HG03469 (cell line): ENCODE results near the gene EPB41L4A.

Experiments used
- ATAC-seq: cut with Tn5 transposase; IDR thresholded peaks from one replicate; pipeline ENCODE4 v1.9.1; 2021; ENCODE audit warnings: mild to moderate bottlenecking, moderate library complexity, moderate number of reproducible peaks; ENCODE audit not compliant: unreplicated experiment

The EPB41L4A gene

DNA sequence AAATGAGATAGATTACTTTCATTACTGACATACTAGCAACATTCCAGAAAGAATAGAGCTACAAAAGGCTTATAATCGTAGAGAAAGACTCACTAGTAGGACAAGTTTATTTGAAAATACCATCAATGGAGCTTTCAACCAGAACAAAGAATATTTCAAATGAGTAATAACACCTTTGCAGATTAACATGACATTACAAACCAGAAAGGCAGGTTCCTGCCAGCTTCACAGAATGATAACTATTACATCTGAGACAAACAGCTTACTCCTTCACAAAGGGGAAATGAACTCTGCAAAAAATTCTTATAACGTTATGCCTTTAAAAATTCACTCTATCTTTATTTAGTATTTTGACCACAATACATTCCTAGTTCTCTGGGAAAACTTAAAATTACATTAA lies 103.1 kb downstream of the EPB41L4A start:
- ATAC-seq: no peak

DNA sequence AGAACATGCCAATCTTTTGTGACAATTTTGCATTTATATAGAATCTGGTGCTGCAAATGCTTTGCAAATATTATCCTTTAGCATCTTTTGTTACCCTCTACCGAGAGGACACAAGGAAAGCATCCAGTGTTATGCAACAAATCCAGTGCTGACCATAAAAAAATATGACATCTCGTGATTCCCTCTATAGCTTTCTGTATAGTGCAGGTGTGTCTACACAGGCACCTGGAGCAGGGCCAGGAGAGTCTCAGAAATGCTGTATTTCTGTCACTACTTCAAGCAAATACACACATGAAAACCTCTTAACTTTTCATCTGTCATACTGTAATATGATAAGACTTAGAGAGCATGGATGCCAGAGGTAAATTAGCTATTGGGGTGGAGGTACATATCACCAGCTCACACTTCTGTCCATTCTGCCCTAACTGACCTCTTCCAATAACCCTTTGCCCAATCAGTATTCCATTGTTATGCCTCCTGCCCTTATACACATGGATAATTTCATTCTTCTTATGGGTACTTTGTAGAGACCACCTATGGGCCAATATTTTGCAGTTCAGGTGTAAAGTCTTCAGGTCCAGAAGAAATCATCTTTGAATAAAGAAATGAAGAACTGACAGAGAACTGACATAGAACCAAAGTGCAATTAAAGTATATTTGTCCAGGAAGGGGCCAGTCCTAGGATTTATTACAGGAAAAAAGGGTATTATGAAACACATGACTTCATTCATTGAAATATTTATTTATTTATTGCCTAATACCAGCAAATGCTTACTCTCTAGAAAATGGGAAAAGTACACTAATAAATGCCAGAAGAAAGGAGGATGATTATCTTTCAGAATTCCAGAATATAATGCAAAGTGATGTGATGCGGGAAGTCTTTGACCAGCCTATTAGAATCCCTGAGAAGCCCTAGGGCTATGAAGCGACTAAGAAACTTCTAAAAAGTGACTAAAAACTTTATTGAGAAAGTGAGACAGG lies 106.5 kb downstream of the EPB41L4A start:
- ATAC-seq: no peak

DNA sequence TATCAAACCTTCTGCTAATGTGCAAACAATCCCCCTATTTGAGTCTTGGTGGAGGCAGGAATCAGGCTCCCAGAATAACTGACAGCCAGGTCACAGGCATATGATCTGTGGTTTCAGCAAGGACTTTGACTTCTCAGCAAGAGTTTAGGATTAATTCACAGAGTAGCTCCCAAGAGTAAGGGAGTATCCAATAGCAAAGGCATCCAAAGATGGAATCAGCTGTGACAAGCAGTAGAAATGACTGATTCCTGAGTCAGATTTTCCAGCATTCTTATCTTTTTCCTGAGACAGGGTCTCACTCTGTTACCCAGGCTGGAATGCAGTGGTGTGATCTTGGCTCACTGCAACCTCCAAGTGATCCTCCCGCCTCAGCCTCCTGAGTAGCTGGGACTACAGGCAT lies 108.3 kb downstream of the EPB41L4A start:
- no peak for ATAC-seq

DNA sequence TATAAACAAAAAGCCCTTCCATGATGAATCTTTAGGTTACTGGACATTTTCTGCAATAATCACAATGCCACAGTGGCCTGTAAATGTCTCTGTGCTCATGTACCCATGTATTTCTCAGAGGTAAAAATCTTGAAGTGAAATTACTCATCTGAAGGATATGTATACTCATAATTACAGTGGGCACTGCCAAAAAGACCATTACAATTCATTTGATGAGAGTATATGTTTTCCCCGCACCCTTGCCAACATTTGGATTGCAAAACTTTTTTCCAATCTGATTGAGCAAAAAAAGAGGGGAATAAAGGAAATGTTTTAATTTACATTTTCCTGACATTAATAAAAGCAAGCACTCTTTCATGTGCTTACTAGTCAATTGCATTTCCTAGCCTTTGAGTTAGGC lies 110.5 kb downstream of the EPB41L4A start:
- no peak for ATAC-seq

DNA sequence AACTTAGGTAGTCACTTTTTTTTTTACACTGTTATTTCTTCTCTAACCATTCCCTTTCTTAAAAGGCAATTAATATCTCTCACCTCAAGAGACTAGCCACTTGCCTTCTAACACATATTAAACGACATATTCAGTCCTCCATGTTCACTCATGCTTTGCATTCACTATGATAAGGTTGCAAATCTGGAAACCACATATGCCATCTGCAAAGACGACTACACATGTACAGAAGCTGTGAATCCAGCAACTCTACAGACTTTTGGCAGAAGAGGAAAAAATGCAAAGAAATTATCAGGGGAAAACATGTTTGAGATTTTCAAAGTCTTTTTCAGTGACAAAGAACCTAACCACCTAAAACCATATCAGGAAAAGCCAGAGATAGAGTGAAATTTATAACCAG lies 112.1 kb downstream of the EPB41L4A start:
- no peak for ATAC-seq

DNA sequence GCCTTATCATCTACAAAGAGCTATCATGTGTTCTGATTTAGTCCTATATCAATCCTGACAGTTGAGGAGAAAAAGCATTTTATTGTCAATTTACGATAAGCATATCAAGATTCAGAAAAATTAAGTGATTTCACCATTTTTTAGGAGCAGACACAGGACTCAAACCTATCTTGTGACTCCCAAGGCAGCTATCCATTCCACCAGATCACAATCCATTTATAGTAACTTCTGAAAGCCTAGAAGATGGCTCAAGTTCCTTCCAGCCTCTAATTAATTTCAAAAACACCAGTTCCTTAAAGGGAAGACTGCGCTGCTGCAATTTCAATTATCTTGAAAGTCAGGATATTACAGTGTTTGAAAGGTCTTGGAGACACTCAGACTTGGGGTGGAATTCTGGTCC lies 114.3 kb downstream of the EPB41L4A start:
- ATAC-seq: no peak

DNA sequence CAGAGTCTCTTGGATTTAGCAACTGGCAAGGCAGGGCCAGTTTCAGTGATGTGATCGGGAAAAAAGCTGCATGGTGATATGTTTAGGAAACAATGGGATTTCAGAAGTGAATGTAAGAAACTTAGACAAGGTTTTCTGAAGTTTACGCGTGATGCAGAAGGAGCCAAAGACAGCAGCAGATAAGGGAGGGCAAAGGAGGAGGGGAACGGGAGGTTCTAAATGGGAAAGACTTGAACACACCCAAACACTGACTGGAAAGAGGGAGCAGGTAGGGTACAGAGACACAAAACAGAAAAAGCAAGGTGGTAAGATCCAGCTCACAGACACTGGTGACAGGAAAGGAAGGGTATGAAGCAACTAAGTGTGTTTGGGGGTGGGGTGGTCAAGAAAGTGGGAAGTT lies 115.4 kb downstream of the EPB41L4A start:
- no peak for ATAC-seq

DNA sequence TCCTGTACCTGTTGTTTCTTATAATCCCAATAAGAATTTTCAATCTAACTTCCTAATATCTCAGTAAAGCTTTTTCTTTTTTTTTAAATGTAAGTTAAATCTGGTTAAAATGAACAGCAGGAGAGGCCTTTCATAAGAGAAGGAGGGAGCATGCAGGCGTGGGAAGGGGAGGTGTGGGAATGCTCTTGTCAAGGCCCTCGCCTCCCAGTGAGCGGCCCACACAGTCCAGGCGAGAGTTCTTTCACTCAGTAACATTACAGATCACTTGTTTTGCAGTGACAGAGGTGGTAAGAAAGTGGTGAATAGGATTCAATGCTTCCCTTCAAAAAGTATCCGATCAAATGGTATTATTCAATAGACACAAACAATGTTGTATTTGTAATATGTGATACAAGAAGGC lies 125.0 kb downstream of the EPB41L4A start:
- no peak for ATAC-seq

DNA sequence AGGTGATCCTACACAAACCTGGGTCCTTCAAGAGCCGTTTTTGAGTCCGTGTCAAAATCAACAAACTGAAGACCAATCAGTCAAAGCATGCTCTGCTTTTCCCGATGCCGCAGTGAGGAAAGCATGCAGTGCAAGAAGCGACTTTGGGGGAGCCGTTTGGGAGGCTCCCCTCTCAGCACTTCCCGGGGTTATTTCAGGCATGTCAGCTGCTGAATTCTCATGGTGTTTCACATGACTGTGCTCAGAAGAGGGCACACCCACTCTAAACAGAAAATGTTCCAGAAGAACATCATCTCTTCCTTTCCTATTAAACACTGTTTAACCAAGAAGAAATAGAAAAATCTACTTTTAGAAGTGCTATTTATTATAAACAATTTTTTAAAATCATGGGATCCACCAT lies 125.5 kb downstream of the EPB41L4A start:
- no peak for ATAC-seq

DNA sequence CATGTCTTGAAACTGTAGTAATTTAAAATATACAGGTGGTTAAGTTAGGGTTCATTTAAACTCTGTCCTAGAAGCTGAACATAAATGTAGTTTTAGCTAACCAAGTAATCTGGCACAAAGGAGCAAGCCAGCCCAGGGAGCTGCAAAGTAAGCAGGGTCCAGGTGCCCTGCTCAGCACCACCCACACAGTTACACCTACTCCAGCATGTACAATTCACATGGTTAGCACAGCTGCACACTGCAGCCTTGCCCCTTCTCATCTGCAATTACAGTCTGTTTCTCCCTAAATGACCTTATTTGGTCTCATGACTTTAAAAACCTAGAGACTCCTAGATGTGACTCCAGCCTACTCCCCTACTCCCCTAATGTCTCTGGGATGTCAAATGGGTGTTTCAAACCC lies 128.4 kb downstream of the EPB41L4A start:
- no peak for ATAC-seq

DNA sequence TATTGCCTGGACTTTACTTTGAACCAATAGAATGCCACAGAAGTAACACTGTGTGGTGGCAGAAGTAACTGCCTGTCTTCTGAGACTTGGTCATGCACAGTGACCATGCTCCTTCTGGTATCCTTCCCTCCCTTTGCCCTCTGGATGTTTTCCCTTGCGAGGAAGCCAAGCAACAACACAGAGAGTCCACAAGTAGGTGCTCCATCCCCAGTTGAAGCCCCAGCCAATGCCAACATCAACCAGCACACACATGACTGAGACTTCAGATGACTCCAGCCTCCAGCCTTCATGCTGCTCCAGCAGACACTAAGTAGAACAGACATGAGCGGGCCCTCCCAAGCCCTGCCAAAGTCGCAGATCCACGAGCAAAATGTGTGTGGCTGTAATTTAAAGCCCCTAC lies 129.6 kb downstream of the EPB41L4A start:
- ATAC-seq: no peak

DNA sequence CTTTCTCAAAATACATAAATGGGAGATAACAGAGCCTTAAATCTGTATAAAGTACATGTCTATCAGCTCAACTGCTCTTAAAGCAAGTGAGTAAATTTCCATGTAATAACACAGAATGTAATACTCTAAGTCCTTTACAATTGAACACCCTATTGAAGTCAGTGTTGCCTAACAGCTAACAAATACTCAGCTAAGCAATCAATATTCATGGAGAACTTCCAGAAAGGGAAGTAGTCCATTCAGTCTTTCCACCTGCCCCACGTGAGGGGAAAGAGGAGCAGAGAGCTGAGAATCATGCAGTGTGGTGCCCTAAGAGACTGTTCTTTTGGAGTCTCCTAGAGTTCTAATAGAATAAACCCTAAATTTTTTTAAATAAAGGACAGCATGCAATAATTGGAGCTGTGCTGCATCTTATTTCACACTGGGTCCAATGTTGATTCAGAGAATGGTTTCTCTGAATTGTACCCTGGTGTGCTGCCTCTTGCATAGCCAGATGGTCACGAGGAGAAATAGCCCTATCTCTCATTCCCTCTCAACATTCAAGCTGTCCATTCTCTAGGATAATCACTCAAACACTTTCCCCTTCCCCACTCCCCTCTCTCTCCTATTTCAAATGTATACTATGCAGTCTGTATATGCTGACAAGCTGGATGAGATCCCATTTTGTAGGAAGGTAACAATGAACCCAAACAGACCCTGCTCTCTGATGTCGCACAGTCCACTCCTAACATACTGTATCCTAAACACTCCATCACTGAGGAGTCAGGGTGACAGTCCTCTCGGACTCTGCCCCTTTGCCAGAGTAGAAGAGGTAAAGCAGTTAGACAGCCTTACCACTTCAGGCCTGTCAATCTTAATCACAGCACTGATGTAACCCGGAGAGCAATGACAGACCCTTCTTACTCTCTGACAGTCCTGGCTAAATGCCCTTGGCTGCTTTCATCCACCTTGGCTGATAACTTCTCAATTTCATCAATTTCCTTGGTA lies 134.8 kb downstream of the EPB41L4A start:
- ATAC-seq: no peak

DNA sequence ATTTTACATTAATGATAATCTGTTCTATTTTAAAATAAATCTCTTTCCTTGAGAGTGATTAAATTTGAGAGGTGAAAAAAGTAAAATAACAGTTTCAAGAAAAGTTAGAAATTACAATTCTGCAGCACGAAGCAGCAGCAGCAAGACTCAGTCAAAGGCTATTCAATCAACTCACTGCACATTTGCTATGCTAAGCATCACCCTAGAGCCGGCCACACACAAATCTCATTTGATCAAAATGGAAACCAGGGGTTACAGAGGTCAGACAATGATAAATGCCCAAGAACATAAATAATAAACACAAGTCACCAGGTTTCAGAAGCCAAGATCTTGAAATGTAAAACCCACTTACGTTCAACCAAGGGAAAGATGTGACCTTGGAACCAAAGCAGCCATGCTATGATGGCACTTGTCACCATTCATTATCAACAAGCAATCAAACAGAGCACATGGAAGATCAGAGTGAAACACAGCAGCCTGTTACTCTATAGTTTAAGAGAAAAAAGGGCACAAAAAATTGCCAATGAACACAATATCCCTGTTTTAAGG lies 136.0 kb downstream of the EPB41L4A start:
- ATAC-seq: no peak

DNA sequence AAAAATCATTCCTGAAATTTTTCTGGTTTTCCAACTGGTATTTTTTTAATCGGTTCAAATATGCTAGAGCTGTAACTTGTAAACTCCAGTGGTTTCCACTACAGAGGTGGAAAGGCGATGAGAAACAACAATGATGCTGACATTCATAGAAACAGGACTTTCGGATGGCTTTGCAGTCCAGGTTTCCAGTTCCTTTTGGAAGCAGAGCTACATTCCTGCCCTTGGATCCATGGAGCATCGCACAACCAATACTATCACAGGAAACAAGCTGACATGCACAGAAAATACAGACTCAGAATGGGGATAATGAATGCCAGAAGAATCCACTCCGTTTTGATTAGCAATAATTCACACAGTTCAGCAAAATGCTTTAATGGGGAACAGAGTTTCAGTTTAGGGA lies 140.0 kb downstream of the EPB41L4A start:
- no peak for ATAC-seq

DNA sequence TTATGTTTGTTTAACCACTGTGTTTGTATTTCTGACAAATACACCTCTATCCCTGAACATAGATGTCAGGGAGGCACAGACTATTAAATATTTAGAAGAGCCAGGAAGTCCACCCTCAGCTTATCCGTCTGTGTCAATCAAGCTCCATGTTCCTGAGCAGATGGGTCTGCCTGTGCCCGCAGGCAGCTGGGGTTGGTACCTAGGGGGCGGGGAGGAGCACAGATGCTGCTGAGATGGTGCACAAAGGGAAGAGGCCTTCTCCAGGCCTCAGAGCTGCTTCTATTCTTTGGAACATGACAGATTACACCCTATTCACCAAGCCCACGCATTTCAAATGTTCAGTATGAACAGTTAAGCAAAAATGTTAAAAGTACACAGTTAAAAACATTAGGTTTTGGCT lies 142.1 kb downstream of the EPB41L4A start:
- no peak for ATAC-seq

DNA sequence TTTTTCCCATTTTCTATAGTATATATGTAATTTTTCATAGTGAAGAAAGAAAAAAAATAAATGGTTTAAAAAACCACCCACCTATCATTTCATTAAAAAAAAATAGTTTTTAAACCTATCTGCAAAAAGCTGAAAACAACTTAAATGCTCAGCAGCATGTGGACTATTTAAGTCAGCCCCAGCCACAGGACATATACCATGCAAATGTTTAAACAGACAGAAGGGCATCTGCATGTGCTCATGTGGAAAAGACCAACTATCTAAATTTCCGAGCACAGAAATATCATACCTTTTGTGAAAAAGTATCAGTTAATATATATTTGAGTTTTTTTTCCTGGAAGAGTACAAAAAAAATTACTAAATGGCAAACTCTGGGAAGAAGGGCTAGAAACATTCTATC lies 143.4 kb downstream of the EPB41L4A start:
- no peak for ATAC-seq

DNA sequence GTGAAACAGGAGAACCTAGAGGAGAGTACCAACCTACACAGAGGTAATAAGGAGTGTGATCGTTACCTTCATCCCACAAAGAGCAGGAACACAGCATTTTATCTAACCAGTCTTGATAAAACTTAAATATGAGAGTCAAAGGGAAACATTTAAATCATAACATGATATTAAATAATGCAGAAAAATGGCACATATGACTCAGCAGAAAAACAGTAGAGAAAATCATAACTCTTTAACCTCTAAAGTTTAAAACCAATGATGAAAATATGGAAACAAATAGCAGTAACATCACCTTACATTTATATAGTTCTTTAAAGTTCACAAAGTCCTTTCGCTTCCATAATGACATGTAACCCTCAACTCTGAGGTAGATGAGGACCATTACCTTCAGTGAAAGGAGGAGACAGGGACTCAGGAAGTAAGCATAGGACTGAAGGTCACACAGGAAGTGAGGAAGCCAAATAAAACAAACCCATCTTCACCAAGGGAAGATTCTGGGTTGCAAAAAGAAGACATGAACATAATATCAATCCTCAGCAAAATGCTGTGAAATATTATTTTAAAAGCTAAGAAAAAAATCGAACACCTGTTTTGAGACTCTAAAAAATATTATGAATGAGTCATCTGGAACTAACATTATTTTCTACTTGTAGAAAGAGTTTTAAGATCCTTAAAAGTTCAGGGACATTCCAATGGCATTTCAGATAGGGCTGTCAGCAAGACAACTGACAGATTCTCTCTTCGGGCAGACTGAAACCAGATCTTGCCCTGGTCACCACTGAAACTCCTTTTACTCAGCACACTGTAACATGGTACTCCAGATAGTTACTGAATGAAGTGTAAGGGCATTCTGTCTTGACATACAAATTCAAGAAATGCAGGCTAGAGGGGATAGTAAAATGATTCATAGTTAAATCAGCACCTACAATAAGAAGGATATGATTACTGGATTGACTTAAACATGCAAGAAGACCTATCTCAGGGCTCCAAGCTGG lies 148.5 kb downstream of the EPB41L4A start:
- ATAC-seq: no peak

DNA sequence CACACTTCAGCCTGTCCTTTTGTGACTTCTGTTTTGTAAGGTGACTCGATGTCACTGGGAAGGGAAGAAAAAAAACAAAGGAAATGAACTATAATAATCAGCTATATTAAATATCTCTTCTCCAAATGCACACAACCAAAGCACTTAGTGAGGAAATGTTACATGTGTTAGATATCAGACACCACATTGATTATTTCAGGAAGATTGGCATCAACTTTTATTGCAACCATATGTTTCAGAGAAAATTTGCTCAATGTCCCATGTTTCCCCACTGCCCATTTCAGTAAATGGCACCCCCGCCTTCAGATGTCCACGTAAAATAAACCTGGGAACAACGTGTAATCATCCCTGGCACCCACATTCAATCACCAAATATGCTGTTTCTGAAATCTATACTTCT lies 151.8 kb downstream of the EPB41L4A start:
- ATAC-seq: no peak

DNA sequence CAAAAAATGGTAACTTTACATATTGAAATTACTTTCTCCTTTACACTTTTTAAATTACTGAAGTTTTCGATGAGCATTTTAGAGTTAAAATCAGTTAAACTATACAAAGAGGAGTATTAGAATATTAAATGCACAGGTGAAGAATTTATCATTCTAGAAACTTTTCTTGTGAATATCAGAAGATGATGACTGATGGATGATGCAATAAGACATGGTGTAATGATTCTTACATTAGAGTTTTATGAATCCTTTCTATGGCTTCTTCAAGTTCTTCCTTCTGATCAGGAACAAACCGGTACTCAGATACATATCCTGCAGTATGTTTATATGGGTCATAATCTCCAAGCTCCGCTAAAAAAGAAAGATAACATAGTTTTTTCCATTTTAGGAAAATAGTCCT lies 154.4 kb downstream of the EPB41L4A start:
- ATAC-seq: no peak

DNA sequence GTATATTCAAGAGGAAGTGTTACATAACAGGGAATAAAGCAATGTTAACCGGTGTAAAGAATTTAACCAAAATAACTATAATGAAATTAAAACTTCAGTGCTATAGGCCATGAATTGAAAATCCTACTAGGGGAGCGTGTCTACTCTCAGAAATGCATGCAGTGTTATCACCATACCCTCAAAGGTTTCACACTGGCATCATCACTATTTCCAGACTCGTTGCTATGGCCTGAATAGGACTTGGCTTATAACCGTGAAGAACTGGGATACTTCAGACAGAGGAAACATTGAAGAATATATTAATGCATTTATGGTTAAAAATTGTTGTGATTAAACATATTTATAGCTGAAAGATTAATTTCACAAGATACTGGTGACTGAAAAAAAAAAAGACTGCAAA lies 154.9 kb downstream of the EPB41L4A start:
- no peak for ATAC-seq
